Neural crest cell (in vitro differentiated cells): Measurements from ENCODE around the gene FOXC1. TPM values are rescaled to one million over a fixed set of nuclear protein-coding genes. Genes with fewer than 3 reads are reported as not detected.

Experiments
- DNase-seq: peaks from one replicate; pipeline ENCODE4 v3.0.0; 2021; ENCODE audit warnings: low read depth, mixed read lengths, low spot score
- H3K27ac Mint-ChIP-seq: one replicate; pipeline ENCODE4 v1.8.0; 2021; ENCODE audit warnings: mild to moderate bottlenecking, mixed read lengths; ENCODE audit not compliant: unreplicated experiment
- H3K27me3 Mint-ChIP-seq: 2 replicates; pipeline ENCODE4 v1.8.0; 2021; ENCODE audit warnings: low read depth, mild to moderate bottlenecking, mixed read lengths
- H3K36me3 Mint-ChIP-seq: 2 replicates; pipeline ENCODE4 v1.8.0; 2021; ENCODE audit warnings: low read depth, mild to moderate bottlenecking, mixed read lengths
- H3K4me1 Mint-ChIP-seq: 2 replicates; pipeline ENCODE4 v1.8.0; 2021; ENCODE audit warnings: mixed read lengths
- H3K4me3 Mint-ChIP-seq: one replicate; pipeline ENCODE4 v1.8.0; 2021; ENCODE audit warnings: mild to moderate bottlenecking, mixed read lengths
- H3K9me3 Mint-ChIP-seq: 2 replicates; pipeline ENCODE4 v1.8.0; 2021; ENCODE audit warnings: mixed read lengths
- total RNA-seq: library from RNA; stranded (reverse); gene quantifications from 2 replicates; pipeline ENCODE4 v1.2.1, GENCODE V29; 2021
- TF ChIP-seq, protein P1 (sequence below): fragments of 200-600 bp; sonication (generic); conservative IDR thresholded peaks from 2 replicates; pipeline ENCODE4 v1.5.0; 2021; ENCODE audit warnings: antibody characterized with exemption, mild to moderate bottlenecking

FOXC1 gene
- total RNA-seq, 1 donor from 2014 or later = 1.7 TPM

DNA sequence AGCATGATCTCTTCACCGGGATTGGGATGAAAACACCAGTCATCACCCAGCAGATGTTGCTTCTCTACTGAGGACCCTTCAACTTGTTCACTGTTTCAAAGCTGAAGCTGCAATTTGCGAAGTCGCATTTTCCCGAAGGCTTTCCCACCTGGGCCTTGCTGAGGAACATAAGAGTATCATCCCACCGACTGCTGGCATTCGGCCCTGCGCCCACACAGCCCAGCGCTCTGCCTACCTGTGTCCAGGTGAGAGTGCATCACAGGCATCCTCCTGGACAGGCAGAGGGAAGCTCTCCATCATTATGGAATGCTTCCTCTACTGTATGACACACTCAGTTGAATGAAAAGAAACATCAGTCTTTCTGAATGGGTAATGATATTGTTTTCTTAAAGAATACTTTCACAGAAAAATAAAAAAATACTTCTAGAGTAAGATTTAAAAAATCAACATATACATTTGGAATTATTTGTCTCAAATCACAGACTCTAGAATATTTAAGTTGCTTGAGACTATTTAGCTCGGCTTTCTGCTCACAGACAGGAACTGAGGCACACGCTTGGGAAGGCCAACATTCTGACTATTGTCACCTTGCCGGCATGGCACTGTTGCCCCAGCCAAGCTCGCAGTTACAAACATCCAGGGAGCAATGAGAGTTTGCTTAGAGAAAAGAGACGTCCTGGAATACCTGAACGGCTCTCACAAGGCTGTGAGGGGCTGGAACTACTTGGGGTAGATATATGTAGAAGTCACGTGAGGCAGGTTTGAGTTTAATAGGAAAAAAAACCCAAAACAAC, 48.7 kb downstream of the FOXC1 start:
- no peak for DNase-seq
- Mint-ChIP-seq H3K4me1 (peaks cover 10% of the 10 kb centered on the region), H3K9me3 (no peaks in the 10 kb centered on the region), H3K27ac (no peak overlapping the region), H3K36me3 (no peaks in the 10 kb centered on the region), H3K27me3 (no peaks in the 10 kb centered on the region), H3K4me3 (no peak overlapping the region)
- TF ChIP-seq, protein P1, sequence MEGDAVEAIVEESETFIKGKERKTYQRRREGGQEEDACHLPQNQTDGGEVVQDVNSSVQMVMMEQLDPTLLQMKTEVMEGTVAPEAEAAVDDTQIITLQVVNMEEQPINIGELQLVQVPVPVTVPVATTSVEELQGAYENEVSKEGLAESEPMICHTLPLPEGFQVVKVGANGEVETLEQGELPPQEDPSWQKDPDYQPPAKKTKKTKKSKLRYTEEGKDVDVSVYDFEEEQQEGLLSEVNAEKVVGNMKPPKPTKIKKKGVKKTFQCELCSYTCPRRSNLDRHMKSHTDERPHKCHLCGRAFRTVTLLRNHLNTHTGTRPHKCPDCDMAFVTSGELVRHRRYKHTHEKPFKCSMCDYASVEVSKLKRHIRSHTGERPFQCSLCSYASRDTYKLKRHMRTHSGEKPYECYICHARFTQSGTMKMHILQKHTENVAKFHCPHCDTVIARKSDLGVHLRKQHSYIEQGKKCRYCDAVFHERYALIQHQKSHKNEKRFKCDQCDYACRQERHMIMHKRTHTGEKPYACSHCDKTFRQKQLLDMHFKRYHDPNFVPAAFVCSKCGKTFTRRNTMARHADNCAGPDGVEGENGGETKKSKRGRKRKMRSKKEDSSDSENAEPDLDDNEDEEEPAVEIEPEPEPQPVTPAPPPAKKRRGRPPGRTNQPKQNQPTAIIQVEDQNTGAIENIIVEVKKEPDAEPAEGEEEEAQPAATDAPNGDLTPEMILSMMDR = no peak

DNA sequence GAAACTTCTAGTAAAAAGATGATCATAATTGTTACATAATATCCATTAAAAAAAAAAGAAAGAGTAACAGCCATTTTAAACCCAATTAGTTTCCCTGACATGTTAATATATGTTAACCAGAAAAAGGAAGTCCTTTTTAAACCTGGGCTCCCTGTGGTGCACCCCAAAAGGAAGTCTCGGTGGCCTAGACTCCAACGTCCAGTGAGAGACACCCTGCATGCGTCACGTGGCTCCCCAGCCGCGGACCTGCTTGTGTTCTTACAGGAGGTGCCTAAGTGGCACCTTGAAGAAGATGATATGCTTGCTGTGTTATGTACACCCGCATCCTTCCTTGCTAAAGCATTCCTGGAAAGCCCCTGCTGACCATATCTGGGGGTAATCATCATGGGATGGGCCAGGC, 50.1 kb downstream of the FOXC1 start:
- no peaks in the 10 kb centered on the region for H3K9me3 Mint-ChIP-seq
- no peaks in the 10 kb centered on the region for H3K27me3 Mint-ChIP-seq
- DNase-seq = no peak
- peaks cover 18% of the 10 kb centered on the region for H3K4me1 Mint-ChIP-seq
- no peaks in the 10 kb centered on the region for H3K36me3 Mint-ChIP-seq
- TF ChIP-seq, protein P1 = no peak
- no peak overlapping the region for H3K27ac Mint-ChIP-seq
- no peak overlapping the region for H3K4me3 Mint-ChIP-seq

DNA sequence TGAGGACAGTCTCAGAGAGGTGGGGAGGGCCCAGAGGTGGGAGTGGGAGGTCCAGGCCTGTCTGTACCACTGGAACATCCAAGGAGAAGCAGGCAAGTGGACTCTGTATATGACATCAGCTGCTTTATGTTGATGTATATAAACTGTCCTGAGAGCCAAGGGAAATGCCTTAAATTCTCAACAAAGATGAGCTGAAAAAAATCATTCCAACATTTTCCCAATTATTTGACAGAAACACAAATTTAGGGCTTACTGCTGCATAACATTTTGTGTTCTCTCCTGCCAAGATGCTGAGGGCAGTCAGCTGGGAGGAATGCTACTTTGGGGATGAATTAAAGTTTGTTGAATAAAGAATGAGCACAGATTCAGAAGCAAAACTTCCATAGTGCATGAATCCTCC, 52.8 kb downstream of the FOXC1 start:
- Mint-ChIP-seq H3K4me3 (no peak overlapping the region), H3K36me3 (no peaks in the 10 kb centered on the region), H3K27ac (no peak overlapping the region), H3K27me3 (no peaks in the 10 kb centered on the region), H3K9me3 (no peaks in the 10 kb centered on the region), H3K4me1 (peaks cover 20% of the 10 kb centered on the region)
- no peak for DNase-seq
- TF ChIP-seq, protein P1 = no peak

Other genes starting within 250 kb of the FOXC1 start
- gene FOXF2, start 220.3 kb upstream of the FOXC1 start, total RNA-seq = not detected in 2 replicates